K562 (cell line): Measurements from ENCODE around the gene MAML1. TPM values are rescaled to one million over a fixed set of nuclear protein-coding genes. Genes with fewer than 3 reads are reported as not detected.

Source experiments
- C11orf30 ChIP-seq: fragments of 450-650 bp; IDR thresholded peaks from 2 replicates; pipeline ENCODE4 v1.6.1; 2016; ENCODE audit warnings: low read depth, mild to moderate bottlenecking
- CREB1 ChIP-seq, 2 experiments: sonication (generic) in 1 of 2; formaldehyde crosslinking in 1 of 2; IDR thresholded peaks; 2 replicates each; pipeline versions ENCODE4 v1.6.1 to v1.8.0; 2012 to 2022; ENCODE audit warnings: inconsistent platforms in 1 of 2, mild to moderate bottlenecking in 1 of 2, missing genetic modification reagents in 1 of 2, moderate library complexity in 1 of 2
- CREM ChIP-seq: IDR thresholded peaks from 2 replicates; pipeline ENCODE4 v1.6.1; 2014; ENCODE audit warnings: antibody characterized with exemption, low read depth
- EZH2 ChIP-seq: IDR thresholded peaks from 2 replicates; pipeline ENCODE4 v1.6.1; 2012; ENCODE audit warnings: low read depth, mild to moderate bottlenecking, inconsistent platforms, low read length, borderline replicate concordance
- FOXP1 ChIP-seq: sonication (generic); formaldehyde crosslinking; IDR thresholded peaks from 2 replicates; pipeline ENCODE4 v1.8.0; 2022; ENCODE audit warnings: mild to moderate bottlenecking, missing genetic modification reagents
- GTF3C2 ChIP-seq: IDR thresholded peaks from 3 replicates; pipeline ENCODE4 v1.6.1; 2011; ENCODE audit warnings: borderline replicate concordance, mild to moderate bottlenecking, moderate library complexity; ENCODE audit not compliant: insufficient read length; ENCODE audit errors: extremely low read depth
- KAT2B ChIP-seq: IDR thresholded peaks from one replicate; pipeline ENCODE4 v1.6.1; 2012; ENCODE audit warnings: low read depth, mild to moderate bottlenecking, control low read depth, inconsistent platforms, low read length, moderate library complexity
- MAFG ChIP-seq: fragments of 450-650 bp; conservative IDR thresholded peaks from 2 replicates; pipeline ENCODE4 v1.6.1; 2016; ENCODE audit warnings: missing genetic modification characterization, missing compliant biosample characterization
- MCM5 ChIP-seq: fragments of 450-650 bp; IDR thresholded peaks from 2 replicates; pipeline ENCODE4 v1.6.1; 2016; ENCODE audit warnings: low read depth
- MYBL2 ChIP-seq, 2 experiments: fragments of 450-650 bp in 1 of 2; sonication (generic) in 1 of 2; formaldehyde crosslinking in 1 of 2; IDR thresholded peaks; 2 replicates each; pipeline versions ENCODE4 v1.6.1 to v1.8.1; 2017 to 2022; ENCODE audit warnings: borderline replicate concordance in 1 of 2, inconsistent platforms in 1 of 2, low read depth in 1 of 2, mild to moderate bottlenecking in 1 of 2, missing genetic modification reagents in 1 of 2, moderate library complexity in 1 of 2
- MYNN ChIP-seq, 2 experiments: sonication (generic); formaldehyde crosslinking in 1 of 2; IDR thresholded peaks; 2 replicates each; pipeline versions ENCODE4 v1.5.0 to v1.6.1; 2016 to 2020; ENCODE audit warnings: antibody characterized with exemption in 1 of 2, missing genetic modification reagents in 1 of 2
- OTX1 ChIP-seq: fragments of 450-650 bp; formaldehyde crosslinking; IDR thresholded peaks from 2 replicates; pipeline ENCODE4 v1.4.0; 2022; ENCODE audit warnings: mild to moderate bottlenecking
- RBM14 ChIP-seq: fragments of 200-400 bp; formaldehyde crosslinking; IDR thresholded peaks from 2 replicates; pipeline ENCODE4 v1.6.1; 2018; ENCODE audit warnings: low read depth, mild to moderate bottlenecking, low read length, moderate library complexity, borderline replicate concordance; ENCODE audit not compliant: insufficient read depth
- RBM34 ChIP-seq: fragments of 200-400 bp; formaldehyde crosslinking; IDR thresholded peaks from 2 replicates; pipeline ENCODE4 v1.6.1; 2018; ENCODE audit warnings: low read length, borderline replicate concordance; ENCODE audit not compliant: insufficient read depth
- TBL1XR1 ChIP-seq, 2 experiments: IDR thresholded peaks; 2 replicates each; pipeline ENCODE4 v1.6.1; 2012; ENCODE audit warnings: improper control_type of control experiment in 2 of 2, low read length in 2 of 2, mild to moderate bottlenecking in 1 of 2
- THRB ChIP-seq: fragments of 450-650 bp; formaldehyde crosslinking; conservative IDR thresholded peaks from 2 replicates; pipeline ENCODE4 v1.4.0; 2022; ENCODE audit warnings: mild to moderate bottlenecking, missing genetic modification characterization
- ZNF174 ChIP-seq: fragments of 250-450 bp; sonication (Bioruptor Pico); IDR thresholded peaks from 2 replicates; pipeline ENCODE4 v1.4.0; 2020; ENCODE audit warnings: mild to moderate bottlenecking
- ZNF282 ChIP-seq: sonication (generic); formaldehyde crosslinking; IDR thresholded peaks from 2 replicates; pipeline ENCODE4 v1.8.1; 2023; ENCODE audit warnings: missing genetic modification reagents
- ZNF316 ChIP-seq: fragments of 450-650 bp; IDR thresholded peaks from 2 replicates; pipeline ENCODE4 v1.6.1; 2016
- polyA plus RNA-seq, 8 experiments: library from polyadenylated mRNA; depleted of rRNA in 4 of 8; stranded (reverse) in 5 of 8; unstranded in 3 of 8; fragments of >200 nt; fragmentation: Nextera tagmentation in 2 of 8; fragmentation: Illumina TruSeq in 1 of 8; extraction: Ambion mirVana in 2 of 8; extraction: Trizol in 1 of 8; gene quantifications; 2 replicates each; pipeline versions ENCODE4 v1.2.1 to v1.2.3, GENCODE V29; 2011 to 2014; ENCODE audit warnings: inconsistent platforms in 1 of 8, missing spikeins in 1 of 8
- total RNA-seq, 7 experiments: library from RNA; depleted of rRNA in 6 of 7; stranded (reverse); fragments of >200 nt in 6 of 7; fragmentation: Illumina TruSeq in 2 of 7; extraction: Trizol in 2 of 7; gene quantifications; 2 replicates each; pipeline versions ENCODE4 v1.2.1 to v1.2.3, GENCODE V29; 2011 to 2021; ENCODE audit warnings: low replicate concordance in 1 of 7
- TF ChIP-seq, protein P1 (sequence below): fragments of 150-350 bp; conservative IDR thresholded peaks from 2 replicates; pipeline ENCODE4 v1.6.1; 2014; ENCODE audit warnings: low read length

MAML1 gene
- total and polyA plus RNA-seq, 9 of the 15 experiments (the other 6 are each of a cell fraction or from before 2014, with no cell fraction given): 0.32 to 18.4 (median 7.0) TPM

DNA sequence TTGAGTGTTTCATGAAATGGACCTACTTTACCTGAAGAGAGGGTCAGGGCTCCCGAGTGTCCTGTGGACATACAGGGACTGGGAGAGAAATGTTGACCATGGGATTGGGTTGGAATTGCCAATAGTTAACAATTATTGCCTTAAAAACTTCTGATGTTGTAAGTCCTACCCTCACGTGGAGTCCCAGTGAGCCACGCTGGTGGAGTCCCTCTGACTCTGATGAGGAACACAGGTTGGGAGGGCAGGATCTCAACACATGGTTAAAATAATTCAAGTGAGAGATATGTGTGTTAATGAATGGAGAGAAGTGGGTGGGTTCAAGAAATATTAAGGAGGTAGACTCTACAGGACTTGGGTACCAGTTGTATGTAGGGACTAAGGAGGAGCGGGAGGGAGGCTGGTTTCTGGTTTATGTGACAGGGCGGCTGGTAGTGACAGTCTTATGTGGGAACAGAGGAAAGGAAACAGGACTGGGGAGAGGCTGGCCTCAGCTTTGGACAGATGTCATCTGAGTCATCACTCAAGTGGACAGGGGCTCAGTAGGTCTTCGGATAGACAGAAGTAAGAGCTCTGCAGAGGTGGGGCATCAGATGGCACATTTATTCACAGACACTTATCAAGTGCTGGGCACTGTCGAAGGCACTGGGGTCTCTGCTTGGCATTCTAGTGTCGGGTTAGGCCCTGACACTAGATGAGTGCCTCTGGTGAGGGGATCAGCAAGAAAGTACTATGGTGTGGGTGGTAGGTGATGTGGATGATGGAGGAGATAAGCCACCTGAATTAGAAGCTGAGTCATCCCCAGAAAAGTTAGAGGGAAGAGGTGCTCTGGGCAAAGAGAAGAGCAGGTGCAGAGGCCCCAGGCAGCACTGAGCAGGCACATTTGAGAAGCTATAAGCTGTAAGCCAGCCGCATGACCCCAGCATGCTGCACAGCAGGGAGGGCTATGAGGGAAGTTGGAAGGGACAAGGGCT lies 27.2 kb downstream of the MAML1 start (continued):
- TF ChIP-seq RBM34 (no peak), MYNN (IDR thresholded peaks at IDR 0.05) (no peak), MYNN (CRISPR knock-in tag; IDR thresholded peaks at IDR 0.05) (no peak), OTX1 (CRISPR knock-in tag) (no peak), FOXP1 (CRISPR knock-in tag) (no peak), MCM5 (no peak), CREM (no peak), ZNF316 (peak; percentile 17; the same call in 1 of the 2 replicates), RBM14 (no peak), KAT2B (no peak), ZNF282 (CRISPR knock-in tag) (no peak), C11orf30 (no peak), GTF3C2 (no peak), THRB (CRISPR knock-in tag) (no peak), EZH2 (no peak), TBL1XR1 (IDR thresholded peaks at IDR 0.05; ENCODE audit: low read length in 2 of 2) (no peak), MAFG (peak; percentile 32; the same call in 1 of the 2 replicates), MYBL2 (IDR thresholded peaks at IDR 0.05; ENCODE audit: low read depth) (no peak), MYBL2 (CRISPR knock-in tag; IDR thresholded peaks at IDR 0.05; ENCODE audit: borderline replicate concordance) (no peak), CREB1 (IDR thresholded peaks at IDR 0.05) (no peak), CREB1 (CRISPR knock-in tag; IDR thresholded peaks at IDR 0.05) (no peak), ZNF174 (CRISPR knock-in tag) (no peak)
- TF ChIP-seq, protein P1, sequence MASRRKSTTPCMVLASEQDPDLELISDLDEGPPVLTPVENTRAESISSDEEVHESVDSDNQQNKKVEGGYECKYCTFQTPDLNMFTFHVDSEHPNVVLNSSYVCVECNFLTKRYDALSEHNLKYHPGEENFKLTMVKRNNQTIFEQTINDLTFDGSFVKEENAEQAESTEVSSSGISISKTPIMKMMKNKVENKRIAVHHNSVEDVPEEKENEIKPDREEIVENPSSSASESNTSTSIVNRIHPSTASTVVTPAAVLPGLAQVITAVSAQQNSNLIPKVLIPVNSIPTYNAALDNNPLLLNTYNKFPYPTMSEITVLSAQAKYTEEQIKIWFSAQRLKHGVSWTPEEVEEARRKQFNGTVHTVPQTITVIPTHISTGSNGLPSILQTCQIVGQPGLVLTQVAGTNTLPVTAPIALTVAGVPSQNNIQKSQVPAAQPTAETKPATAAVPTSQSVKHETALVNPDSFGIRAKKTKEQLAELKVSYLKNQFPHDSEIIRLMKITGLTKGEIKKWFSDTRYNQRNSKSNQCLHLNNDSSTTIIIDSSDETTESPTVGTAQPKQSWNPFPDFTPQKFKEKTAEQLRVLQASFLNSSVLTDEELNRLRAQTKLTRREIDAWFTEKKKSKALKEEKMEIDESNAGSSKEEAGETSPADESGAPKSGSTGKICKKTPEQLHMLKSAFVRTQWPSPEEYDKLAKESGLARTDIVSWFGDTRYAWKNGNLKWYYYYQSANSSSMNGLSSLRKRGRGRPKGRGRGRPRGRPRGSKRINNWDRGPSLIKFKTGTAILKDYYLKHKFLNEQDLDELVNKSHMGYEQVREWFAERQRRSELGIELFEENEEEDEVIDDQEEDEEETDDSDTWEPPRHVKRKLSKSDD: no peak
